HG02759 (cell line): ENCODE data around the gene RPL7A.
"Not testable (repeated sequence)": the region's sequence is repeated elsewhere in the genome, so short reads cannot be mapped to it uniquely, and the experiment has no call there.

Experiments used
- ATAC-seq: cut with Tn5 transposase; IDR thresholded peaks from one replicate; pipeline ENCODE4 v1.9.1; 2021; ENCODE audit warnings: mild to moderate bottlenecking, moderate library complexity; ENCODE audit not compliant: unreplicated experiment

The RPL7A gene

DNA sequence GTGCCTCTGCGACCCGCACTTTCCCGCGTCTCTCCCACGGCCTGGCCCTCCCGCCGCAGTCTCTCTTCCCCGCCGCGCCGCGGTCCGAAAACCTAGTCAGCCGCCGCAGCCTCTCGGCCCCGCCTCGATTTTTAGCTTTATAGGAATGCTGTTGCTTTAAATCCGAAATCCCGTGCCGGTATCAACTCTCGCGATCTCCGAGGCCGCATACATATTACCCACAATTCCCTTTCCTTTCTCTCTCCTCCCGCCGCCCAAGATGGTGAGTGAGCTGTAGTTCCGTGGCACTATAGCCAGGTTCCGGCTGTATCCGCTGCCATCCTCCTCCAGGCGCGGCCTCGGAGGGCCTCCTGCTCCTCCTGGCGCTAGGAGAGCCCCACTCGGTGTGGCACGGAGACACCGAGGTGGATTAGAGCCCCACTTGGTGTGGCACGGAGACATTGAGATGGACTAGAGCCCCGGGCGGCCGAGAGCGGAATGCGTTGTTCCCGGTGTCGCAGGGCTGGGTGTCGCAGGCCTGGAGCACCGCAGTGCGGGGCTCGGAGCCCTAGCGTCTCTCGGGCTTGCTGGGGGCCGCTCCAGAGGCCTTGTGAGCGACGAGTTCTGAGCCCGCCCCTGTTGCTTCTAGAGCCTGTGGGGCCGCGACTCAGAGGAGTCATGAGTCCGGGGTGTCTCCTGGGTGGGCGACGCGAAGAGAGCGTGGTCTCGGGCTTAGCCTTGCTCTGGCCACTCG, at the start of gene RPL7A, which contains the start of gene MED22:
TSS of gene RPL7A (plus strand) at position 234 of the 733 bp plus-strand sequence. CDS start at position 260, 26 bp downstream.
TSS of gene MED22 (minus strand) at position 147 of the 733 bp plus-strand sequence. CDS start 1,469 bp downstream, outside the sequence.
- ATAC-seq: peak; percentile 71

DNA sequence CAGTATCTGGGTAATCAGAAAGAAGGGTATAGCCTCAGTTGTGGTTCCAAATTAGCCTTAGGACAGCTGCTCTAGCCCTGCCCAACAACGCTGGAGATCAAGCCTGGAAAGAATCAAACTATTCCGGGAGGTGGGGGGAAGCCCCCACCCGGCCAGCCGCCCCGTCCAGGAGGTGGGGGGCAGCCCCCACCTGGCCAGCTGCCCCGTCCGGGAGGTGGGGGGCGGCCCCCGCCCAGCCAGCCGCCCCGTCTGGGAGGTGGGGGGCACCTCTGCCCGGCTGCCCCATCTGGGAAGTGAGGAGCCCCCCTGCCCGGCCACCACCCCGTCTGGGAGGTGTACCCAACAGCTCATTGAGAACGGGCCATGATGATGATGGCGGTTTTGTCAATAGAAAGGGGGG, 48.0 kb upstream of the RPL7A start:
- not testable (repeated sequence) for ATAC-seq

DNA sequence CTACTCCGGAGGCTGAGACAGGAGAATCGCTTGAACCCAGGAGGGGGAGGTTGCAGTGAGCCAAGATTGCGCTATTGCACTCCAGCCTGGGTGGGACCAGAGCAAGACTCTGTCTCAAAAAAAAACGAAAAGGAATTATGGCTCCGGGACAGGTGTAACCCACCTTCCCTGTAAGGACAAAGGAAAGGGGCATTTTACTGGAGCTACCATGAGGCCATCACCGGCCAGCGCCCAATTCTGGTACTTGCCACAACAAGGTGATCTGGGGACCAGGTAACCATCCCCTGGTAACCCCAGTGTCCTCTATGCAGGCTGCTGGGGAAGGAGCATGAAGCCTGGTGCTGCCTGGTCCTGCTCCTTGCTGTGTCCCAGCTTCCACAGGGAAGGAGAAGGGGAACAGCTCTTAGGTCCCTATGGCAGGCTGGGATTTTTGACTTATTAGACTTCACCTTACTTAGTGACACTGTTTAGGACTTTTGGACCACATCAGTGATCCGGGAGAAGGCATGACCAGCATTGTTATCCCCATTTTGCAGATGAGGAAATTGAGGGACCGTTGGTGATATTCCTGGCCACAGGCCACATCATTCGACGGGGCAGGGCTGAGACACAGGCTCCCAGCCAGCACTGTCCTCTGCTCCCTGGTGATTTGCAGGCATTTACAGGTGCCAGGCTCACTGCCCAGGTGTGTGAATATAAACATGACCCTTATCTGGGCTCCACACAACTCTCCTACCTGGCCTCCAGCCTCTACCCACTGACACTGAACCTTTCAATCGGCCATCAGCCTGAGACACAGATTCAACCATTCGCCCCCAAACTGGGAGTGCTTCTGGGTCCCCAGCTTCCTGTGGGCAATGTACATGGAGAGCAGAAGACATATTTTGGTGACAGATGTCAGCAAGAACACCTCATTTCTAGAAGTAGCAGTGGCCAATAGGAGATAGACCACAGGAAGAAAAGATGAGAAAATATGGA, 46.5 kb upstream of the RPL7A start:
- no peak for ATAC-seq

DNA sequence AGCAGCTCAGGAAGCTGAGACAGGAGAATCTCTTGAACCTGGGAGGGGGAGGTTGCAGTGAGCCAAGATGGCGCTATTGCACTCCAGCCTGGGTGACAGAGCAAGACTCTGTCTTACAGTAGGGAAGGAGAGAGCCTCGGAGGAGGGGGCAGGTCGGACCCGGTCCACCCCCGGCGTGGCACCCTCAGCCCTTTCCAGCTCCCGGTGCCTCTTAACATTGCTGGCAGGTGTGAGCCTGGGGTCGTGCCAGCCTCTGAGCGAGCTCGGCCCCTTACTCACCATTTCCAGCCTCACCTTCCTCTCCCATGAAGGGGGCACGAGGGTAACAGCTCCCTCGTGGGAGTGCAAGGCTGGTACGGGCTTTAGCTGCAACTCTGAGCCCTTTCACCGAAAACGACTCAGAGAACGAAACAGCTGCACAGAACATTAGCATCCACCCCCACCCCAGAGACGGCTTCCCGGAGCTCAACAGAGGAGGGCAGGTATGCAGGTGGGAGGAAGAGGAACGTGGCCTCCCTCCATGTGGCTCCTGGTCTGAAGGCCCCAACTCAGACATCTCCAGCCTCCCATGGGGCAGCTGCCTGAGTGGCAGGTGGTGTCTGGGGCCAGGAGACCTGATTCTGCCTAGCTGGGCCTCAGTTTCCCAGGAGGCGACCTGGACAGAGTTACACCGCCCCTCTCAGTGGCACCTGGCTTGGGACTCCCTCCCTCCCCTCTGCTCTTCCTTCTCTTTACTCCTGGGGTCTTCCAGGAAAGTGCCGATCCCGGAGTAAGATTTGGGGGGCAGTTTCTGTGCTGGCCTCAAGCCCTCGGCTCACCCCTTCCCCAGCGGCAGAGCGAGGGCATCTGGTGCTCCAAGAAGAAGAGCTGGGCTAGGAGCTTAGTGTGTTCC, 44.5 kb upstream of the RPL7A start:
- no peak for ATAC-seq

DNA sequence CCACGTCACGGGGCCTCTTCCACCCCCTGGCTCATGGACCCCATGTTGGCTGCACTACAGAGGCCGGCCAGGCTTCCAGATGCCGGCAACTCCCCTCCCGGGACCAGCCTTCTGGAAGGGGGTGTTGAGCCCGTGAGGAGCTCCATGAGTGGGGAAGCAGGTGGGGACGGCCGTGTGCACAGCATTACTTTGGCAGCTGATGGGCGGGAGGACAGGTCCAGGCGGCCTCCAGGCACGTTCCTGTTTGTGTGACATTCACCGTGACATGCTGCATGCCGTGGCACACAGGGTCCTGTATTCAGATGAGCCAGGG, 43.9 kb upstream of the RPL7A start:
- no peak for ATAC-seq

DNA sequence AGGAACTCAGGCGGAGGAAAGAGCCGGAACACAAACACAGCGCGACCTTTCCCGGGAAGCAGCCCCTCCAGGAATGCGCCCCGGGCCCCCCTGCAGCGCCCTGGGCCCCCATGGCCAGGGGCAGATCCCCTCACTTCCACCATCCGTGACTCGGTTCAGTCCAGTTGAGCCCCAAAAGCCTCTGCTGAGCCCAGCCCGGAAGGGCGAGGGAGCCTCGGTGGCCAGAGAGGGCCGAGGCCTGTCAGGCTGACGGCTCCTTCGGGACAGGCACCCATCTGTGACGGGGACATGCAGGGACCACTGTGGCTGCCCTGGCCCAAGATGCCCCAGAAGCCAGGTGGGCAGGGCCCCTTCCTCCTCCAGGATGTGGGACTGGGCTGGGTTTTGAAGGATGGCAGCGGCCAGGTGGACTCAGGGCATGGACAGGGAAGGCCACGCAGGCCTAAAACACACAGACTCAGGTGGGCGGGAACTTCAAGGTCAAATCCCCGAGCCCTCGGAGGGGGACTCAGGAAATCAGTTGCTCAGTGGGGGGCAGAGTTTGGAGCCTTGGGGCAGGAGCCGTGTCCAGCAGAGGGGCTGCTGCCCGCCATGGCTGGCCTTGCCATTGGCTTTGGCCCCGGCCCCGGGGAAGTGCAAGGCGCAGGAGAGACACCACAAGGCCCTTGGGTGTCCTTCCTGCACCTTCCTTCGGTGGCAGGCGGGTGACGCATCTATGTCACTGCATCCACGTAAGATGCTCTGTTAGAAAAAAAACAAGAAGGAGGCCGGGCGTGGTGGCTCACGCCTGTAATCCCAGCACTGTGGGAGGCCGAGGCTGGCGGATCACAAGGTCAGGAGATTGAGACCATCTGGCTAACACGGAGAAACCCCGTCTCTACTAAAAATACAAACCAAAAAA, 43.3 kb upstream of the RPL7A start:
- ATAC-seq: no peak

DNA sequence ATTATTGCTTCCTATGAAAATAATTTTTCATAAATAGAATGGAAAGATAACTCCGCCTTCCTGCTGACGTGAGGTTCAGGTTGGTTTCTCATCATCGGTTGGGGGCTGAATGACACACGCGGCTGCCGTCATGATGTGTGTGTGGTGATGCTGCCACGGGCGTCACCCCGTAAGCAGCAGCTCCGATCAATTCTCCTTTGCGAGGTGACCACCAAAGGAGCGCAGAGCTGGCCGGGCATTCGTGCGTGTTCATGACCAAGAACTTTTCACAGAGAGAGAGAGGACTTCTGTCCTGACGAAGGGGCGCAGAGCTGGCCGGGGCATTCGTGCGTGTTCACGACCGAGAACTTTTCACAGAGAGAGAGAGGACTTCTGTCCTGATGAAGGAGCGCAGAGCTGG, 42.3 kb upstream of the RPL7A start:
- no peak for ATAC-seq

DNA sequence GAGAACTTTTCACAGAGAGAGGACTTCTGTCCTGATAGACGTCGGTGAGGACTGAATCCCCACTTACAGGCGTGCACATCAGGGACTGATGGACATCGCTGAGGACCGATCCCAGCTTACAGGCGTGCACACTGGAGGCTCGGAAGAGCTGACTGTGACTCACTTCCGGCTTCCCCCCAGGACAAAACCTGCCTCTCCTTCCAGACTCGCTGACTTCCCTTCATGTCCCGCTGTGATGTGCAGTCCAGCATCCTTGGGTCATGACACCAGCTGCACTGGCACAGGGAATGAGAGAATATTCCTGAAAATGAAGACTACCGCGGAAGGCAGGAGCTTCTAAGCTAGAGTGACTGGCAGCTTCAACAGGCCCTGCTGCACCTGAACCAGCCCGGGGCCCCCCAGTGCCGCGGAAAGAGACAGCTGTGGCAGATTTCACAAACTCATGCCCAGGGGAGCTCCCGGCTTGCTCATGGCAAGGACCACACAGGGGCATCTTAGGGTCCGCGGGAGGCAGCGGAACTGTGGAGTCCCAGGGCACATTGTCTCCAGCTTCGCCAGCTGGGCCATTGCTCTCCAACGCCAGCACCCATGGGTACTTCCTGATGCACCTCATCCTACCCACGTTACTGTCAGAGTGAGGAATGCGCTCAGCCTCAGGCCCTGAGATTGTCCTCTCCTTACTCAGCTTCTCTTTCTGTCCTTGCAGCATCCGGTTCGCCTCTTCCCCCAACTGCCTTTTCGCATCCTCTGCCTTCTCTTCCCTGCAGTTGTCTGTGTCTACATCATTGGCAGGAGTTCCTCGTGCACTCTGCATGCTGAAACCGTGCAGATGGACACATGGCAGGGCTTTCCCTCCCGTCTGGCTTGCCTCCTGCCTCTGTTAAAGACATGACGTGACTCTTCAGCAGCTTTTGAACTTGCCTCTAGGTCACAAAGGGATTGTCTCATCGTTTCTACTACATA, 41.5 kb upstream of the RPL7A start:
- no peak for ATAC-seq

DNA sequence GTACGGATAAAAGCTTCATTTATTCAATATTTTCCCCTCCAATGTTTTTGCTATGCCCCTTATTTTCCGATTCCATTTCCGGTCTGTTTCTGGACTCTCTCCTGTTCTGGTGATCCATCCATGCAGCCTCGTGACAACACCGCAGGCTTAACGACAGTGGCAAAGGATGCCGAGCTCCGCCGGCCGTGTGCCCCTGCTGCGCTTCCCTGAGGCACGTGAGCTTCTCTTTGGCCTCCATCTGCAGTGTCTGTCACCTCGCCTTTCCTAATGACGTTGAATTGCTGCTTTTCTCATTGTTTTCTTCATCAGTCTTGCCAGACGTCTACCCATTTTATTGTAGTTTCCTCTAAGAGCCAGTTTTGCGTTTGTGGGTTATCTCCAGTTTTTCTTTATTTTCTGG, 40.7 kb upstream of the RPL7A start:
- ATAC-seq: no peak

DNA sequence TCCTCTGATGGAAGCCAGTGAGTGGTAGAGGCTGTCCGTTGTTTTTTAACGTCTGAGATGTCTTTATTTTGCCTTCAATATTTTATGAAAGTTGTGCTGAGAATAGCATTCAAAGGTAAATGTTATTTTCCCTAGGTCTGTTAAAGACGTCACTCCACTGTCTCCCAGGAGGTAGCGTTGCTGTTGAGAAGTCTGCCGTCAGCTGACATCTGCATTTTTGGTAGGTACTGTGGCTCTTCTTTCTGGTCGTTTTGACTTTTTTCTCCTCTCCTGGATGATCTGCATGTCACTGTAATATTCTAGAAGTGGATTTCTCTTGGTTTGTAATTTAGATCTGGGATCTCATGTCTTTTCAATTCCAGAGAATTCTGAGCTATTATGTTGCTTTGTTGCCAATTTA, 38.4 kb upstream of the RPL7A start:
- ATAC-seq: no peak

DNA sequence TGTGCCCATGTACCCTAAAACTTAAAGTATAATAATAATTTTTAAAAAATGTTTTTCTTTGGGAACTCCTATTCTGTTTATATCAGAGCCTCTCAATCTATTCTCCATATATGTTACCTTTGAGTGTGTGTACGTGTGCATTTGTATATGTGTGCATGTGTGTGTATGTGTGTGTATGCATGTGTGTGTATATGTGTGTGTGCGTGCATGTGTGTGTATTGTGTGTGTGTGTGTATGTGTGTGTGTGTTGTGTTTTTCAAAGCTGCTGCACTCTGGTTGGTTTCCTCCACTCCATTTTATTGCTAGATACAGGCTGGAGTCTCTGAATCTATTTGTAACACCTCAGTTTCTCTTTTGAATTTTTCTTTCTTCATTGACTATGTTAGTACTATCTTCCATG, 32.0 kb upstream of the RPL7A start:
- ATAC-seq: no peak

DNA sequence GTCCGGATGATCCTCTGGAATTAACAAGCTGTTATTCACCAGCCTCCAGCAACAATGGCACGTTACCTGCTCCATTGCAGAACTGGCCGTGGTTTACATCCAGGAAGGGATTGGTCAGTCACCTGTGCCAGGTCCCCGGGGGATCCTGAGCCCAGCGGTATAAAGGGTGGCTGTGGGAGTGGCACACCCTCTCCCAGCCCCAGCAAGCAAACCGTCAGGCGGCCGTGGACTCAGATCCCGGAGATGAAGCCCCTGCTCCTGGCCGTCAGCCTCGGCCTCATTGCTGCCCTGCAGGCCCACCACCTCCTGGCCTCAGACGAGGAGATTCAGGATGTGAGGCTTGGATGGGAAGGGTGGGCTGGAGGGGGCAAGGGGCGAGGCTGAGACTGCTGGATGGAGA, 30.5 kb upstream of the RPL7A start:
- ATAC-seq: not testable (repeated sequence)

DNA sequence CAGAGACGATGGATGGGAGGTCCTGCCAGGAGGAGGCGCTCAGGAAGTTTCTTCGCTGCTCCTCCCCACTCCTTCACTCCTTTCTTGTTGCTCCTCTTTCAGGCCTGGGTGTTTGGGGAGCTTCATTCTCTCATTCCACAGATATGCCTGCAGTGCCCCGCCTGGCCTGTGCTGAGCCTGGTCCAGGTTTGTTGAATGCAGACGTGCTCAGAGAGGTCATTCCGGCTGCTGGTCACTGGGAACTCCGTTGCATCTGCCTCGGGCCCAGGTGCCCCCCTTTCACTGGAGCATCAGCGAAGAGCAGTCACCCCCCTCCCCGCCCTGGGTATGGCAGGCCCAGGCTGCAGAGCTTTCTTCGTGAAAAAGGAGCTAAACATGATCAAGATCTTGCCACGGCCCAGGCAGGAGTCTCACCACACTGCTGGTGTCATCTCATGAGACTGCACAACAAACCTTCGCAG, 27.6 kb upstream of the RPL7A start:
- ATAC-seq: no peak

DNA sequence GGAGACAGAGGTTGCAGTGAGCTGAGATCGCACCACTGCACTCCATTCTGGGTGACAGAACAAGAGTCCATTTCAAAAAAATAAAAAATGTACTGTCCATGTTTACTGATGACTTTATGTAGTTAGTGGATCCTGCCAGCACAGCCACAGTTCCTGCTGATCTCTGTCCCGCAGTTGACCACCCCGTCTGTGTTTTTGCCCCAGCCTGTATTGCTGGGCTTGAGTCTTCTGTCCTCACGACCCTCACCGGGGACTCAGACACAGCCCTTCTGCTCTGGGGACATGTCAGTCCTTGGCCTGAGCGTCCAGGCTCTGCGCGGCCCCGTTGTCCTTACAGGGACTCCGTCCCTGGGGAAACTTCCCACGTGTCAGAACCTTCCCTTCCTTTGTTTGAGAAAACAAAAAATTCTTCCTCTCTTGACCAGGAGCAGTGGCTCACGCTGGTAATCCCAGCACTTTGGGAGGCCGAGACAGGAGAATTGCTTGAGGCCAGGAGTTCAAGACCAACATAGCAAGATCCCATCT, 26.5 kb upstream of the RPL7A start:
- no peak for ATAC-seq

DNA sequence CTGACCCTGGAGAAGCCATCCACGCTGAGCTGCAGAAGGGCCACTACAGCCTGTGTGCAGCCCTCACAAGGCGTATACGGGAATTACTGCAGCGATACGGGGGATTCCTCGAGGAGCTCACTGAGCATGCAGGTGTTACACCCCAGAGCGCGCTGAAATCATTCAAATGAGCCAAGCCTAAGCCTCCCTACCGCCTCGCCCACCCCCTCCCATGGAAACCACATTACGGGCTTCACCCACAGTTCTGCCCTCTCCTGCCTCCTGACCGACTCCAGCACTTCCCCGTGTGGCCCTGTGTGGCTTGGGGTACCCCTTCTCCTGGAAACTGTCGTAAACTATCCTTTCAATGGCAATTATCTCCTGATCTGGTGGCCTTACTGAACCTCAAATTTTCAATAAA, 25.3 kb upstream of the RPL7A start:
- no peak for ATAC-seq

DNA sequence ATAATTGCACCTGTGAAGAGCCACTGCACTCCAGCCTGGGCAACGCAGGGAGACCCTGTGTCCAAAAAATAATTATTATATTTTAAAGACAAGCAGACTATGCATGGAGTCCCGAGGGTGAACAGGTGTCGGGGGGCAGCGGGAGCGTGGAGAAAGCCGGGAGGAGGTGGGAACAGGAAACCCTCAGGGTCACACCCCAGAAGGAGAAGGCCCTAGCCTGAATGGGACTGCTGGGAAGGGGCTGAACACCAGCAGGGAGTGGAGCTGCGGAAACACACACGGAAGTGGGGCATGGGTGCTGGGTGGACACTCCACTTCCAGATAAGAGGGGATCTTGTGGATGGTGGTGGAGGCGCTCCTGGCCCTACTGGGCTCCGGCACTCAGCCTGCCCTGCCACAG, 24.8 kb upstream of the RPL7A start:
- no peak for ATAC-seq

DNA sequence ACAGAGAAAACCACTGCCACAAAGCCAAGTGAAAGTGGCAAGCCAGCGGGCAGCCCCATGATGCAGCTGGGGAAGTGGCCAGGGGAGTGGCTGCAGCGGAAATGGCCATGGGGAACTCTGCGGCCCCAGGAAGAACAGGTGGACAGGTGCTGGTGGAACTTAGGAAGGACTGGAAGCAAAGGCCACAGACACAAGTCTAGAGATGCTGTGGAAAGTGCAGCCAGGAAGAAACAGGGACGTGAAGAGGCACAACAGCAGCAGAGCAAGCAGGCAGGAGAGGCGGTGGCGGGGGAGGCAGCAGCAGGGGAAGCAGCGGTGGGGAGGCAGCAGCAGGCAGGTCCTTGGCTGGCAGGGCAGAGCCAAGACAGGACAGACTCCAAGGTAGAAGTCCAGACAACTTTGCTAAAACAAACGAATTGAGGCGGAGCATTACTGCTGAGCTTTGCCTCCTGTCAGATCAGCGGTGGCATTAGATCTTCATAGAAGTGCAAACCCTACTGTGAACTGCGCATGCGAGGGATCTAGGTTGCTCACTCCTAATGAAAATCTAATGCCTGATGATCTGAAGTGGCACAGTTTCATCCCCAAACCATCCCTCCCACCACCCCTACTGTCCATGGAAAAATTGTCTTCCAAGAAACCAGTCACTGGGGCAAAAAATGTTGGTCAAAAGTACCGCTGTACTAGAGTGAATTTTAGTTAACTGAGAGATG, 23.9 kb upstream of the RPL7A start:
- no peak for ATAC-seq

DNA sequence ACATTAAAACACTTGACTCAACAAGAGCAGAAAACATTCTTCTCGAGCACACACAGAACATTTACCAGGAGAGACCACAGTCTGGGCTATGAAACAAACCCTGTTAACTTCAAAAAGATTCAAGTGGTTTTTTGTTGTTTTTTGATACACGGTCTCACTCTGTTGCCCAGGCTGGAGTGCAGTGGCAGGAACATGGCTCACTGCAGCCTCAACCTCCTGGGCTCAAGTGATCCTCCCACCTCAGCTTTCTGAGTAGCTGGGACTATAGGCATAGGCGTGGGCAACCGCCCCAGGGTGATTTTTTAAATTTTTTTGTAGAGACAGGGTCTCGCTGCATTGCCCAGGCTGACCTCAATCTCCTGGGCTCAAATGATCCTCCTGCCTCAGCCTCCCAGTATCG, 21.0 kb upstream of the RPL7A start:
- ATAC-seq: not testable (repeated sequence)
